ENCODE measurements around the gene TEX29. TPM values are rescaled to one million over a fixed set of nuclear protein-coding genes. Genes with fewer than 3 reads are reported as not detected.
A peak's percentile ranks its signal among the peaks of the same experiment; 100 is the strongest.

TEX29 gene
- total RNA-seq, 8 experiments from 2014 or later: 0.42 to 1.00 TPM; not detected in 6

GRCh38 chr13:111298214-111298975 is 22.0 kb upstream of the TEX29 start:
- WGBS, 10 experiments: 30 to 100% (median 90%) methylated on average over 1 to 11 of the region's 13 CpGs; no CpG with 5 or more reads in 1 of the 10 experiments
- Histone ChIP-seq H3K4me1 (replicated peaks in 1 of 2) (no peaks in the 10 kb centered on the region), H3K27ac (no peak overlapping the region), H3K4me3 (no peak overlapping the region)
- in situ Hi-C loops (cut with MboI; ENCODE audit: low pct_unique_long_range_greater_than_20kb in 2 of 9, low sequenced_read_pairs in 9 of 9, unreplicated experiment in 9 of 9): no loop called here
- no peak for ATAC-seq (replicated peaks in 6 of 8)

DNA sequence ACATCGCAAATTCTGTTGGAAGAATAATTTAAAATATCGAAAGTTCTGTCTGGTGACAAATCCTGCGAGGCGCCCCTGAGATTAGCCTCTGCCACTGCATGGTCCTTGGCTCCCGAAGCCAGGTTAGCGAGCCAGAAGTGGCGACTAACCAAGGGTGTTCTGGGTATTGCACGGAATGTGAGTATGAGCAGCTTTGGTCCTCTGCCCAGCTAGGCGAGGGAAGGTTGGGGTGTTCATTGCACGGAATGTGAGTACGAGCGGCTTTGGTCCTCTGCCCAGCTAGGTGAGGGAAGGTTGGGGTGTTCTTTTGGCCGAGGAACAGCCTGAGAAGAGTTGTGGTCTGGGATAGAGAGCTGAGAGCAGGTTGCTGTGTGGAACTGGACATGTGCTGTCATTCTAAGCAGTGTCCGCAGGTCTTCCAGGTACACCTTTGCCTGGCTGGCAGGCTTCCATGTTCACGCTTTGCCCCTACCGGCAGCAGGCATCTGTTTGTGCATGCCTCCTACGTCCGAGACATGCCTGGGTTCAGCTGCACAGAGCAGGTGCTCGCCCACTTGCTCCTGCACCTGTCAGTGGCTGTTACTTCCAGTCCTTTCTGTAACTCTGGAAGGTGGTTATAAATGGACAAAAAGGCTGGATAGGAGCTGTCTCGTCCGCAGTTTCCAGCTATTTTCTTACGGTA is 18.3 kb upstream of the TEX29 start:
- in situ Hi-C loops (cut with MboI; ENCODE audit: low pct_unique_long_range_greater_than_20kb in 2 of 9, low sequenced_read_pairs in 9 of 9, unreplicated experiment in 9 of 9): no loop called here
- H3K4me3 ChIP-seq: no peak overlapping the region
- no peaks in the 10 kb centered on the region for H3K4me1 ChIP-seq (replicated peaks in 1 of 2)
- no peak overlapping the region for H3K27ac ChIP-seq
- 83 to 100% (median 95%) methylated on average over 1 to 22 of the region's 22 CpGs; no CpG with 5 or more reads in 2 of the 10 experiments for WGBS, 10 experiments
- ATAC-seq (replicated peaks in 6 of 8): no peak

- WGBS, 10 experiments: 88 to 100% (median 94%) methylated on average over 3 to 5 of the region's 11 CpGs; no CpG with 5 or more reads in 5 of the 10 experiments
- Histone ChIP-seq H3K4me1 (replicated peaks in 1 of 2) (no peaks in the 10 kb centered on the region), H3K4me3 (no peak overlapping the region), H3K27ac (no peak overlapping the region)
- no peak for ATAC-seq (replicated peaks in 6 of 8)
- in situ Hi-C loops (cut with MboI; ENCODE audit: low pct_unique_long_range_greater_than_20kb in 2 of 9, low sequenced_read_pairs in 9 of 9, unreplicated experiment in 9 of 9): no loop called here
Measured at GRCh38 chr13:111303559-111303958, 16.9 kb upstream of the TEX29 start.

GRCh38 chr13:111304041-111304544 is 16.3 kb upstream of the TEX29 start:
- WGBS, 10 experiments: 83 to 100% (median 96%) methylated on average over 1 to 13 of the region's 15 CpGs; no CpG with 5 or more reads in 1 of the 10 experiments
- Histone ChIP-seq H3K4me1 (replicated peaks in 1 of 2) (no peaks in the 10 kb centered on the region), H3K4me3 (no peak overlapping the region), H3K27ac (no peak overlapping the region)
- peak in 1 of 8 experiments; percentile 23 for ATAC-seq (replicated peaks in 6 of 8)
- in situ Hi-C loops (cut with MboI; ENCODE audit: low pct_unique_long_range_greater_than_20kb in 2 of 9, low sequenced_read_pairs in 9 of 9, unreplicated experiment in 9 of 9): no loop called here

- whole genome bisulfite sequencing, 10 experiments: 93 to 99% (median 97%) methylated on average over 7 to 17 of the region's 20 CpGs; no CpG with 5 or more reads in 3 of the 10 experiments
Measured at GRCh38 chr13:111304603-111305289, 15.7 kb upstream of the TEX29 start.

DNA sequence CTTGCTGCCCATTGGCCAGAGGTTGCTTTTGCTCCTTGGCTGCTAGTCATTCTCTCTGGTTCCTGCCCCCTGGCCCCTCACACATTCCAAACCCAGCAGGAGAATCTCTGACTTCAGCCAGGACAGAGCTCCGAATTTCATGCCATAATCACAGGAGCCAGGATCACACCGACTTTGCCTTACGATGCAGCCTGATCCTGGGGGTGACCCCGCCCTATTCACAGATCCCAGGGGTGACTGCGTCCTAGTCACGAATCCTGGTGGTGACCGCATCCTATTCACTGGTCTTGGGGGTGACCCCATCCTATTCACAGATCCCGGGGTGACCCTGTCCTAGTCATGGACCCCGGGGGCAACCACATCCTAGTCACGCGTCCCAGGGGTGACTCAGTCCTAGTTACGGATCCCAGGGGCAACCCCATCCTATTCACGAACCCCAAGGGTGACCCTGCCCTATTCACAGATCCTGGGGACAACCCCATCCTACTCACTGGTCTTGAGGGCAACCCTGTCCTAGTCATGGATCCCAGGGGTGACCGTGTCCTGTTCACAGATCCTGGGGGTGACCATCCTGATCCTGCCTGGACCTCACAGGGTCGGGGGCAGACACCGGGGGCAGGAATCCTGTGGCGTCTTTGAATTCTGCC is 7.4 kb upstream of the TEX29 start:
- no peaks in the 10 kb centered on the region for H3K4me1 ChIP-seq (replicated peaks in 1 of 2)
- no peak for ATAC-seq (replicated peaks in 6 of 8)
- H3K27ac ChIP-seq: no peak overlapping the region
- 82 to 100% (median 100%) methylated on average over 1 to 8 of the region's 17 CpGs; no CpG with 5 or more reads in 3 of the 10 experiments for WGBS, 10 experiments
- in situ Hi-C loops (cut with MboI; ENCODE audit: low pct_unique_long_range_greater_than_20kb in 2 of 9, low sequenced_read_pairs in 9 of 9, unreplicated experiment in 9 of 9): no loop called here
- H3K4me3 ChIP-seq: no peak overlapping the region

More at GRCh38 chr13:111304603-111305289, 15.7 kb upstream of the TEX29 start:
- Histone ChIP-seq H3K27ac (no peak overlapping the region), H3K4me1 (replicated peaks in 1 of 2) (no peaks in the 10 kb centered on the region), H3K4me3 (no peak overlapping the region)
- in situ Hi-C loops (cut with MboI; ENCODE audit: low pct_unique_long_range_greater_than_20kb in 2 of 9, low sequenced_read_pairs in 9 of 9, unreplicated experiment in 9 of 9): no loop called here
- no peak for ATAC-seq (replicated peaks in 6 of 8)

GRCh38 chr13:111313911-111314425 is 6.5 kb upstream of the TEX29 start:
- WGBS, 10 experiments: 74 to 100% (median 93%) methylated on average over 3 to 9 of the region's 14 CpGs; no CpG with 5 or more reads in 4 of the 10 experiments
- no peak for ATAC-seq (replicated peaks in 6 of 8)
- Histone ChIP-seq H3K4me3 (no peak overlapping the region), H3K4me1 (replicated peaks in 1 of 2) (no peaks in the 10 kb centered on the region), H3K27ac (no peak overlapping the region)
- in situ Hi-C loops (cut with MboI; ENCODE audit: low pct_unique_long_range_greater_than_20kb in 2 of 9, low sequenced_read_pairs in 9 of 9, unreplicated experiment in 9 of 9): no loop called here

DNA sequence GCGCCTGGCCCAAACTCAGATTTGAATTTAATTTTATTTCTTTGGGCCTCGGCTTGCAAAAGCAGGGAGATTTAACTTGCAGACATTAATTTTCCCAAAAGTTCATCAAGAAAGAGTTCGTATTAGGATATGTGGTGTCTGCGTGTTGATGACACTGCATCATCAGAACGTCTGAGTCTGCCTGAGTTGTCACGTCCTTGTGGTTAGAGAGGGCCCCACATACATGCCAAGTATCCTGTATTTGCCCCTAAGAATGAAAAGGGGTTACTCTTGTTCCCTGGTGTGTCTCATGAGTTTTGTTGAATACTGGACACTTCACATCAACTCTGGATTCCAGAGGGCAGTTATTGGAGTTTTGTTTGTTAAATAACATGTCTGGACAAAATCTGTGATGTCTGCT is 5.6 kb upstream of the TEX29 start:
- H3K4me3 ChIP-seq: no peak overlapping the region
- no peak overlapping the region for H3K27ac ChIP-seq
- no peaks in the 10 kb centered on the region for H3K4me1 ChIP-seq (replicated peaks in 1 of 2)
- 33 to 100% (median 72%) methylated on average over 2 to 5 of the region's 6 CpGs; no CpG with 5 or more reads in 6 of the 10 experiments for WGBS, 10 experiments
- ATAC-seq (replicated peaks in 6 of 8): no peak
- in situ Hi-C loops (cut with MboI; ENCODE audit: low pct_unique_long_range_greater_than_20kb in 2 of 9, low sequenced_read_pairs in 9 of 9, unreplicated experiment in 9 of 9): no loop called here

DNA sequence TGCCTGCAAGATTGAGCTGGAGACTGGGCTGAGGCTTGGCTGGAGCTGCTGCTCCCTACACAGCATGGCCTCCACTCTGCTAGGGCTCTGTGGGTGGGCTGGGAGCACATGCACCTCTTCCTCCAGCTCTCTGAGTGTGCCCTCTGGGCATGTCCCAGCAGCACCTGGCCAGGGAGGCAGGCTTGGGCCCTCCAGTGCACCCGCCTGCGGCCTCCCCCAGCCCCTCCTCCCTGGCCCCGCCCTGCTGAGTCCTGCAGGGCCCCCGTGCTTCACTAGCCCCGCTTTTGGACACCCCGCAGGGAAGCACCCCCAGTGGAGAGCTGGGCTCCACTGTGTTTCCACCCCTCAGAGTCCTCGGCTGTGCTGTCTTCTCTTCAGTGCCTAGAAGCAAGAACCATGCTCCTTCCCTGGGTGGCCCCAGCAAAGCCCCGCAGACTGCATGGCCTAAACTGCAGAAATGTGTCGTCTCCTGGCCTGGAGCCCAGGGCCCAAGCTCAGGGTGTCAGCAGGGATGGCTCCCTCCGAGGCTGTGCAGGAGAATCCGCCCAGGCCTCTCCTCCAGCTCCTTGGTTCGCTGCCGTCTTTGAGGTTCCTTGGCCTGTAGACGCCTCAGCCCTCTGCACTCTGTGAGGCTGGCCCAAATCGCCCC is 5.0 kb upstream of the TEX29 start:
- H3K4me1 ChIP-seq (replicated peaks in 1 of 2): no peaks in the 10 kb centered on the region
- 67 to 100% (median 93%) methylated on average over 1 to 7 of the region's 15 CpGs; no CpG with 5 or more reads in 6 of the 10 experiments for WGBS, 10 experiments
- peak in 3 of 8 experiments; percentile 28 to 47 (median 37) for ATAC-seq (replicated peaks in 6 of 8)
- no peak overlapping the region for H3K4me3 ChIP-seq
- no peak overlapping the region for H3K27ac ChIP-seq
- in situ Hi-C loops (cut with MboI; ENCODE audit: low pct_unique_long_range_greater_than_20kb in 2 of 9, low sequenced_read_pairs in 9 of 9, unreplicated experiment in 9 of 9): no loop called here

DNA sequence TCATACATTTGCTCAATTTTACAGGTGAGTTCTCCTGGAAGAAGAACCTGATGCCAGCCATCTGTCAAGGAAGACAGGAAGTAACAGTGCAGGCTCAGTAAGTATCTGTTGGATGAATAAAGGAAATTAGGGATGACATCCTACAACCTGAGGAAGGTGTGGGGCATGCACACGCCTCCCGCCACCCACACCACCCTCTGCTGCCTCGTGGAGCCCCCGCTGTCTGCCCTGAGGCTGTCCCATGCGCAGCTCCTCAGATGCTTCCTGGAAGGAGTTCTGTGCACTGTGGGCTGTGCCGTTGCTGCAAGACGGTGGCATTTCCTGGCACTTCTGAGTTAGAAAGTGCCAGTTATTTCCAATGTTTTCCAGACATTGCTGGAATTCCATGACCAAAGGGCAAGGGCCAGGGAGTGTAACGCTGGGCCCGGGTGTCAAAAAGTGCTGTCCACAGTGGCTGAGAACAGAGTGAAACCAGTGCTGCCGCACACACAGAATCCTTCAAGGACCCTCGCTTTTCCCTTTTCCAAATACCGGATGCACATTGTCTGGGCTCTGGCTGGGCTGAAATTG is 4.2 kb upstream of the TEX29 start:
- in situ Hi-C loops (cut with MboI; ENCODE audit: low pct_unique_long_range_greater_than_20kb in 2 of 9, low sequenced_read_pairs in 9 of 9, unreplicated experiment in 9 of 9): no loop called here
- 0 to 100% (median 90%) methylated on average over 1 to 5 of the region's 12 CpGs; no CpG with 5 or more reads in 1 of the 10 experiments for WGBS, 10 experiments
- Histone ChIP-seq H3K4me1 (replicated peaks in 1 of 2) (no peaks in the 10 kb centered on the region), H3K4me3 (no peak overlapping the region), H3K27ac (no peak overlapping the region)
- ATAC-seq (replicated peaks in 6 of 8): no peak

DNA sequence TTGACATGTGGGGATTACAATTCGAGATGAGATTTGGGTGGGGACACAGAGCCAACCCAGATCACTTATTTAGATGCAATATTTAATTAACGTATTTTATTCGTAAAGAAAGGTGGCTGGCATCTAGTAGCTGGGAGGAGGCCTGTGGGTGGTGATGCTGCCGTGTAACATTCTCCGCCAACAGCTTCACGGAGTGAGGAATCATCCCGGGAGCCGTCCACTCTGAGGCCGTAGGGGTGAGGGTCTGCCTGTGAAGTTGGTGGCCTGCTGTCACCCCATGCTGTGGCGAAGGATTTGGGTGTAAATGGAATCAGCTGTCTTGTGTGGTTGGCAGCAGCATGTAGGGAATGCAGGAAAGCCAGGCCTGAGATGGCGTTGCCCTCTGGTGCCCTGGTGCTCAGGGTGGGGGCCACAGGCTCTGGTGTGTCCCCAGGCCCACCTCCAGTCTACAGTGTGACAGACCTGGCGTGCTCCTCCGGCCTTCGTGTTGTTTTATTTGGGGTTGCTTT is 3.3 kb upstream of the TEX29 start:
- ATAC-seq (replicated peaks in 6 of 8): no peak
- Histone ChIP-seq H3K27ac (no peak overlapping the region), H3K4me1 (replicated peaks in 1 of 2) (no peaks in the 10 kb centered on the region), H3K4me3 (no peak overlapping the region)
- WGBS, 10 experiments: 80 to 100% (median 88%) methylated on average over 3 to 8 of the region's 14 CpGs; no CpG with 5 or more reads in 5 of the 10 experiments
- in situ Hi-C loops (cut with MboI; ENCODE audit: low pct_unique_long_range_greater_than_20kb in 2 of 9, low sequenced_read_pairs in 9 of 9, unreplicated experiment in 9 of 9): no loop called here
